Ishikawa (cell line): Measurements from ENCODE around the gene PATE3.

ENCODE experiments used
- EP300 ChIP-seq: IDR thresholded peaks from 2 replicates; pipeline ENCODE4 v1.6.1; 2012; ENCODE audit warnings: borderline replicate concordance
- RAD21 ChIP-seq: IDR thresholded peaks from 2 replicates; pipeline ENCODE4 v1.6.1; 2012; ENCODE audit warnings: low read depth
- YY1 ChIP-seq: IDR thresholded peaks from 2 replicates; pipeline ENCODE4 v1.6.1; 2012; ENCODE audit warnings: low read depth
- TF ChIP-seq, protein P1 (sequence below): IDR thresholded peaks from 2 replicates; pipeline ENCODE4 v1.6.1; 2012

DNA sequence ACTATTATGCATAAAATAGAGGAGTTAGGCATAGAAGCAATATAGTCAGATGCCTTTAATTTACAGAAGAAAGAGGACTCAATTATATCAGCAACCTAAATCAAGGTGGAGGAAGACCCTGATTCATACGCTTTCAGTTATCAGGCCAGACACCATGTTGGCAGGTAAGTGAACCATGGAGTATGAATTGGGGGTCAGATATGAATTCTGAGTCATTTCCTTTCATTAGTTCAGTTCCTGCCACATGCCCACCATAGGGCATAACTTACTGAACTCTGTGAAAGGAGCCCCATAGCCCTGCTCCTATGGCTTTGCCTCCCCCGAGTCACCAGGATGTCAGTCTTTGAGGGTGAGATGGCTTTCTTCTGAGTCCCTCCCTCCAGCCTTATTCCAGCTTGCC is 24.4 kb upstream of the PATE3 start:
- TF ChIP-seq RAD21 = no peak
- TF ChIP-seq YY1 = no peak
- TF ChIP-seq EP300 = no peak
- TF ChIP-seq, protein P1, sequence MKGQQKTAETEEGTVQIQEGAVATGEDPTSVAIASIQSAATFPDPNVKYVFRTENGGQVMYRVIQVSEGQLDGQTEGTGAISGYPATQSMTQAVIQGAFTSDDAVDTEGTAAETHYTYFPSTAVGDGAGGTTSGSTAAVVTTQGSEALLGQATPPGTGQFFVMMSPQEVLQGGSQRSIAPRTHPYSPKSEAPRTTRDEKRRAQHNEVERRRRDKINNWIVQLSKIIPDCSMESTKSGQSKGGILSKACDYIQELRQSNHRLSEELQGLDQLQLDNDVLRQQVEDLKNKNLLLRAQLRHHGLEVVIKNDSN = no peak
